22Rv1 (cell line): ENCODE measurements around the gene APBA3.

Source experiments
- ZFX ChIP-seq: fragments of 450-650 bp; IDR thresholded peaks from 2 replicates; pipeline ENCODE4 v1.6.1; 2017; ENCODE audit warnings: antibody characterized with exemption, borderline replicate concordance
- TF ChIP-seq, protein P1 (sequence below): fragments of 450-650 bp; IDR thresholded peaks from 2 replicates; pipeline ENCODE4 v1.5.1; 2017; ENCODE audit warnings: mild to moderate bottlenecking

DNA sequence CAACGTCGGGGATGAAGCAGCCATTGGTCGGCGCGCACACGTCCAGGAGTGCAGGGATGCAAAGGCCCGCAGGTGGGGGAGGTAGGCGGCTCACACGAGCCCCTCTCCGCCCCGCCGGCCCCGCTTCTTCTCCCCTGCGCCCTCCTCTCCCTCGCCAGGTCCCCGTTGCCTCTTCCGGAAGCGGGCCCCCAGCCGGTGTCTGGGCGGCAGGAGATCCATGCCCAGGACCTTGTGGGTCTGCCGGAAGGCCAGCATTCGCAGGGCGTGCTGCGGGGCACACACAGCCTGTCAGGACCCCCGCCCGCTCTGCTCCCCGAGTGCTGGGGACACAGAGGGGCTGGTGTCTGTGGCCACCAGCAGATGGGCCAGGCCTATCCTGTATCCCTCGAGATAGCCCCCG lies 44.4 kb upstream of the APBA3 start:
- TF ChIP-seq, protein P1, sequence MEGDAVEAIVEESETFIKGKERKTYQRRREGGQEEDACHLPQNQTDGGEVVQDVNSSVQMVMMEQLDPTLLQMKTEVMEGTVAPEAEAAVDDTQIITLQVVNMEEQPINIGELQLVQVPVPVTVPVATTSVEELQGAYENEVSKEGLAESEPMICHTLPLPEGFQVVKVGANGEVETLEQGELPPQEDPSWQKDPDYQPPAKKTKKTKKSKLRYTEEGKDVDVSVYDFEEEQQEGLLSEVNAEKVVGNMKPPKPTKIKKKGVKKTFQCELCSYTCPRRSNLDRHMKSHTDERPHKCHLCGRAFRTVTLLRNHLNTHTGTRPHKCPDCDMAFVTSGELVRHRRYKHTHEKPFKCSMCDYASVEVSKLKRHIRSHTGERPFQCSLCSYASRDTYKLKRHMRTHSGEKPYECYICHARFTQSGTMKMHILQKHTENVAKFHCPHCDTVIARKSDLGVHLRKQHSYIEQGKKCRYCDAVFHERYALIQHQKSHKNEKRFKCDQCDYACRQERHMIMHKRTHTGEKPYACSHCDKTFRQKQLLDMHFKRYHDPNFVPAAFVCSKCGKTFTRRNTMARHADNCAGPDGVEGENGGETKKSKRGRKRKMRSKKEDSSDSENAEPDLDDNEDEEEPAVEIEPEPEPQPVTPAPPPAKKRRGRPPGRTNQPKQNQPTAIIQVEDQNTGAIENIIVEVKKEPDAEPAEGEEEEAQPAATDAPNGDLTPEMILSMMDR: no peak
- TF ChIP-seq ZFX: no peak
